IPS-15b (cell line): ENCODE results near the gene STX19.
"Not testable (repeated sequence)": the region's sequence is repeated elsewhere in the genome, so short reads cannot be mapped to it uniquely, and the experiment has no call there.

Experiments
- H3K27me3 ChIP-seq: one replicate; pipeline ENCODE4 v1.6.1; 2013; ENCODE audit warnings: low read length; ENCODE audit not compliant: control insufficient read depth, insufficient read depth
- H3K36me3 ChIP-seq: one replicate; pipeline ENCODE4 v1.6.1; 2013; ENCODE audit warnings: low read length; ENCODE audit not compliant: control insufficient read depth, insufficient read depth
- H3K4me1 ChIP-seq: one replicate; pipeline ENCODE4 v1.6.1; 2013; ENCODE audit warnings: mild to moderate bottlenecking, low read length; ENCODE audit not compliant: control insufficient read depth, insufficient read depth
- H3K4me3 ChIP-seq: one replicate; pipeline ENCODE4 v1.5.1; 2013; ENCODE audit warnings: low read depth, low read length
- H3K9ac ChIP-seq: one replicate; pipeline ENCODE4 v1.6.1; 2013; ENCODE audit warnings: low read depth, mild to moderate bottlenecking, low read length
- H3K9me3 ChIP-seq: one replicate; pipeline ENCODE4 v1.6.1; 2013; ENCODE audit warnings: mild to moderate bottlenecking, low read length; ENCODE audit not compliant: control insufficient read depth, insufficient read depth

The STX19 gene

DNA sequence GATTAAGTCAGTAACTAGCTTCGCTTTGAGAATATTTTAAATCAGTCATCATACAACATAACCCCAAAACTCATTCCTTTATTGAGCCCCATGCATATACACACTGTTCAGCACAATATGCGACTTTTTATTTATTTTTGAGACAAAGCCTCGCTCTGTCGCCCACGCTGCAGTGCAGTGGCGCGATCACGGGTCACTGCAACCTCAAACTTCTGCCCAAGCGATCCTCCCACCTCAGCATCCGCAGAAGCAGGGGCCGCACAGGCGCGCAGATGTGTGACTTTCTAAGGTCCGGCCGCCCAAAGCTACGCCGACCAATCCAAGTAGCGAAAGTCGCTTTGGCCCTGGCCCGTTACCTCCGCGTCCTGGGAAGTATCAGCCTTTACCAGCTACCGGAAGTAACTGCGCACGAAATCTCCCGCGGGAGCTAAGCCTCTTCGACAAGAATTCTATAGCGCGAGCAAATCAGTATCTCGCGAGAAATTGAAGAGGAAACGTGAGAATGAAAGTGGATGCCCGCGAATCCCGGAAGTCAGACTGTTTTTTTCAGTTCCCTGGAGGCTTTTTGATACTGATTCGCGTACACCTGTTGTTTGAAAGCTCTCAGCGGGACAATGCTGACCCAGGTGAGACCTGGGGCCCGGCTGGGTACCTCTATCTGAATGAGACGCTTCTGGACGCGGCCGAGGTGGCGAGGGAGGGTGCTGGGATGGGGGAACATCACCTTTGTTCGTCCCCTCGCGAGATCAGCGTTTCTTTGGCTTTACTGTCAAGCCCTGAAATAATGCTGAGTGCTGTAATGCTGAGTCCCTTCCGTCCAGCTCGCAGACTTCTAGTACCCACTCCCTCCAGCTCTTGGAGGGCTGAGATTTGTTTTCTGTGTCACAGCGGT lies 34.4 kb upstream of the STX19 start, which contains the start of the genes DHFR2 and NSUN3:
TSS of gene DHFR2 (minus strand) at position 404 of the 892 bp plus-strand sequence. CDS start 1,405 bp downstream, outside the sequence.
TSS of gene NSUN3 (plus strand) at position 549 of the 892 bp plus-strand sequence. CDS start at position 615, 66 bp downstream.
- peak within 1 kb of the TSS; percentile 73 for H3K4me3 ChIP-seq
- no peaks in the 10 kb centered on the region for H3K36me3 ChIP-seq
- H3K27me3 ChIP-seq: no peaks in the 10 kb centered on the region
- peak within 1 kb of the TSS; percentile 91 for H3K9ac ChIP-seq
- no peaks in the 10 kb centered on the region for H3K9me3 ChIP-seq
- peaks cover 4% of the 10 kb centered on the region for H3K4me1 ChIP-seq

DNA sequence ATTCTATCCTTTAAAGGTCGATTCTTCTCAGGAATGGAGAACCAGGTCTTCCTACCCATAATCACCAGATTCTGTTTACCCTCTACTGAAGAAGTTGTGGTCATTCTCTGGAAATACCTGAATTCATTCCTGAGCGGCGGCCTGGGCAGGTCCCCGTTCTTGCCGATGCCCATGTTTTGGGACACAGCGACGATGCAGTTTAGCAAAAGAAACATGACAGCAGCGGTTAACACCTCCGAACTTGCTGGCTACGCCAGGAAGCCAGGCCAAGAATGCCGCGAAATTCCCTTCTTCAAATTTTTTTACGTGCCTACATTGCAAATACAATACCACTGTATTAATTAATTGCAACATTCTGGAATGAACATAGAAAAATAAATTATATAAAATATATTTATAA lies 32.9 kb upstream of the STX19 start:
- no peak overlapping the region for H3K9ac ChIP-seq
- no peaks in the 10 kb centered on the region for H3K9me3 ChIP-seq
- H3K36me3 ChIP-seq: no peaks in the 10 kb centered on the region
- H3K4me1 ChIP-seq: peaks cover 4% of the 10 kb centered on the region
- H3K27me3 ChIP-seq: no peaks in the 10 kb centered on the region
- no peak overlapping the region for H3K4me3 ChIP-seq

DNA sequence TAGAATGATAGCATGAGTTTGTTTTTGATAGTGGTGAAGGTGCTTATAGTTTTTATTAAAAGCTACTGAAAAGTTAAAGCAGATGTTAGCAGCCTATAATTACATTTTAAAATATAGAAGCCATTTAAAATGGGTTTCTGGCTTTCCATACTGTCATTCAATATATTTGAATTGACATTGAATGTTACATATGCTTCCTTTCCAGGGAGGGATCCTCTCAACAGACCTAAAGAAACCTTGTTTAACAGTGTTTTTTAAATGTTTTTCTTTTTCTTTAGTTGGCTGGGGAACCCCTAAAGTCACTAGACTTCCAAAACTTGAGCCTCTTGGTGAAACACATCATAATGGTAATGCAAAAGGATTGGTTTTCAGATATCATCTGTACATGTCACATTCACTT lies 22.1 kb upstream of the STX19 start:
- H3K9me3 ChIP-seq: no peaks in the 10 kb centered on the region
- no peaks in the 10 kb centered on the region for H3K4me1 ChIP-seq
- no peaks in the 10 kb centered on the region for H3K27me3 ChIP-seq
- H3K9ac ChIP-seq: no peak overlapping the region
- H3K36me3 ChIP-seq: no peaks in the 10 kb centered on the region
- no peak overlapping the region for H3K4me3 ChIP-seq

DNA sequence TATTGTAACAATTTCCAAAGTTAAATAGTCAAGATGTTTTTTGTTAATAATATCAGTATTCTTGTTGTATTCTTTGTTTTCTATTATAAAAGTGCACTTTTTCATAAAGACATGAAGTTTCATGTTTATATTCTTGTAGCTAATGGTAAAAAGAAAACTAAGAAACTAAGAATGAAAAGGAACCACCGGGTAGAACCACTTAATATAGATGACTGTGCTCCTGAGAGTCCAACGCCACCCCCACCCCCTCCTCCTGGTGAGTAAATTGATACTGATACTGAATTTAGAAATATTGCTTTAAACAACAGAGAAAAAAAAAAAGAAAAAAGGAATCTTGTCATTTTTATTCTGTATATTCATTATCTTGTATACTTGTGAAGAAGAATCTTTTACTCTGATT lies 20.9 kb upstream of the STX19 start:
- H3K9ac ChIP-seq: no peak overlapping the region
- H3K4me1 ChIP-seq: no peaks in the 10 kb centered on the region
- H3K36me3 ChIP-seq: peaks cover 6% of the 10 kb centered on the region
- H3K27me3 ChIP-seq: no peaks in the 10 kb centered on the region
- no peak overlapping the region for H3K4me3 ChIP-seq
- no peaks in the 10 kb centered on the region for H3K9me3 ChIP-seq

DNA sequence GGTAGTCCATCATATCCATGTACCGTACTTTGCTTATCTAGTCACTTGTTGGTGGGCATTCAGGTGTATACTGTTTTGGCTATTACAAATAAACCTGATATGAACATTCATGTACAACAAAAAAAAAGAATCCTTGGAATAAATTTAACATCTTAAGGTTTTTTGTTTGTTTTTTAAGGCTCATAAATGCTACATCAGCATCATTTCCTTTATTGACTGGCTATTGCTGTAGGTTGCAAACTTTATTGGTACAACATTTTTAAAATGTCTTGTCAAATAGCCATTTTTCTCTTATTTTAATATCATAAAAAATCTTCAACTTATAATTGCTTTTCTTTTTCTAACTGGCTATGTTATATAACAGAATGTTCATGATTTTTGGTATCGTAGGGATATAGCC lies 18.1 kb upstream of the STX19 start:
- H3K4me1 ChIP-seq: no peaks in the 10 kb centered on the region
- H3K4me3 ChIP-seq: no peak overlapping the region
- H3K36me3 ChIP-seq: peaks cover 6% of the 10 kb centered on the region
- no peak overlapping the region for H3K9ac ChIP-seq
- no peaks in the 10 kb centered on the region for H3K27me3 ChIP-seq
- no peaks in the 10 kb centered on the region for H3K9me3 ChIP-seq

DNA sequence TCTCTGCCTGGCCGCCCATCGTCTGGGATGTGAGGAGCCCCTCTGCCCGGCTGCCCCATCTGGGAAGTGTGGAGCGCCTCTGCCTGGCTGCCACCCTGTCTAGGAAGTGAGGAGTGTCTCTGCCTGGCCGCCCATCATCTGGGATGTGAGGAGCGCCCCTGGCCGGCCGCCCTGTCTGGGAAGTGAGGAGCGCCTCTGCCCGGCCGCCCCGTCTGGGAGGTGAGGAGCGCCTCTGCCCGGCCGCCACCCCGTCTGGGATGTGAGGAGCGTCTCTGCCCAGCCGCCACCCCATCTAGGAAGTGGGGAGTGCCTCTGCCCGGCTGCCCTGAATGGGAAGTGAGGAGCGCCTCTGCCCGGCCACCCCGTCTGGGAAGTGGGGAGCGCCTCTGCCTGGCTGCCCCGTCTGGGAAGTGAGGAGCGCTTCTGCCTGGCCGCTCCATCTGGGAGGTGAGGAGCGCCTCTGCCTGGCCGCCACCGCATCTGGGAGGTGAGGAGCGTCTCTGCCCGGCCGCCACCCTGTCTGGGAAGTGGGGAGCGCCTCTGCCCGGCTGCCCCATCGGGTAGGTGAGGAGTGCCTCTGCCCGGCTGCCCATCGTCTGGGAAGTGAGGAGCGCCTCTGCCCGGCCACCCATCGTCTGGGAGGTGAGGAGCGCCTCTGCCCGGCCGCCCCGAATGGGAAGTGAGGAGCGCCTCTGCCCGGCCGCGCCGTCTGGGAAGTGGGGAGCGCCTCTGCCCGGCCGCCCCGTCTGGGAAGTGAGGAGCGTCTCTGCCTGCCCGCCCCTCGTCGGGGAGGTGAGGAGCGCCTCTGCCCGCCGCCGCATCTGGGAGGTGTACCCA lies 15.9 kb upstream of the STX19 start:
- H3K27me3 ChIP-seq, H3K9ac ChIP-seq, H3K9me3 ChIP-seq, H3K4me3 ChIP-seq, H3K36me3 ChIP-seq, H3K4me1 ChIP-seq: not testable (repeated sequence)

DNA sequence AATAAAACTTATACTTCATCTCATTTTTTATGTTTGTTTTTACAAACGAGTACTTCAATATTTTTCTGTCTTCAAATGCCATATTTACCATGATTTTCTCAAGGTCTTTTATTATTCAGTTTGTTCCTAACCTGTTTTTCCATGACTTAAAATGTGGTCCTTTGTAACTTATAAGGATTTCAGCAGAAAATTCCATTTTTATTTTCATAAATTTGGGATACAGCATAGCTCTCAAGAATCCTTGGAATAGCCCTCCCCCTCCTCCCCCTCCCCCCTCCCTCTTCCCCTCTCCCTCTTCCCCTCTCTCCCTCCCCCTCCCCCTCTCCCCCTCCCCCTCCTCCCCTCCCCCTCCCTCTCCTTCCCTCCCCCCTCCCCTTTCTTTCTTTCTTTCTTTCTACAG lies 14.9 kb upstream of the STX19 start:
- no peak overlapping the region for H3K4me3 ChIP-seq
- no peaks in the 10 kb centered on the region for H3K4me1 ChIP-seq
- H3K9me3 ChIP-seq: no peaks in the 10 kb centered on the region
- H3K36me3 ChIP-seq: peaks cover 6% of the 10 kb centered on the region
- no peak overlapping the region for H3K9ac ChIP-seq
- H3K27me3 ChIP-seq: no peaks in the 10 kb centered on the region

DNA sequence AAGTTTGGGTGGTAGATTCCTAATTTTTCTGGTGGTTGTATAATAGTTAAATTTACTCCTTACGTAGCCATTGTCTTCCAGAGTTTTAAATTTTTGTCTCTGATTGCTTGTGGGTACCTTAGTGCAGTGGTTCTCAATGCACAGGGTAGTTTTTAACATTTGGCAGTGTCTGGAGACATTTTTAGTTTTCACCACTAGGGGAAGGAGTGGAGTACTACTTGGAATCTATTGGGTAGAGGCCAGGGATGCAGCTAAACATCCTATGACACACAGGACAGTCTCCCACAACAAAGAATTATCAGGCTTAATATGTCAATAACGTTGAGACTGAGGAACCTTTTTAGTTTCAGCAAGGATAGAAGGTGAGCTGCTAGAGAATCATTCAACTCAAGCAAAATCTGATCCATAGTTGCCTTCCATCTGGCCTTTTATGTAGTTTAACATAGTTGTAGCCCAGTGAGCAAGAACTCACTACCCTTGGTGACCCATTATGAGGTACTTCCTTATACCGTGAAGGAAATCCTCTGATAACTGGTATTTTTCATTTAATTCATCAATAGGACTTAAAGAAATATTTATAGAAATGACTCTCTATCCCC lies 8.6 kb upstream of the STX19 start:
- H3K36me3 ChIP-seq: no peaks in the 10 kb centered on the region

DNA sequence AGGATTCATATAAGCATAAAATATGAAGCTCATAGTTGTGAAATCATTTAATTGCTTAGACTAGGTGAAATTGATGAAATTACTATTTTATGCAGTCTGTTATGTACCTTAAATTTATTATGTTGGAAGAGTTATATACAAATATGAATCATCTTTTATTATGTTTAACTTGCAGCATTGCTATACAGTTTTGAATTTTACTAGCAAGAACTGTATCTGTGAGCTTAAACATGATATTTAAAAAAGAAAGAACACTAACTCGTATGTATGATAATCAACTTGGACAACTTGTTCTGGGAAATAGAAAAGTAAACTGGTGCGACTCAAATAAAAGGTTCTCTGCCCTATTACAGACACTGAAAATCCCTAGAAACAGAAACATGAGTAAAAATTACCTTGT lies 1.8 kb downstream of the STX19 start:
- Histone ChIP-seq H3K36me3 (no peaks in the 10 kb centered on the region), H3K27me3 (no peaks in the 10 kb centered on the region), H3K9me3 (no peaks in the 10 kb centered on the region), H3K4me3 (no peak overlapping the region), H3K4me1 (no peaks in the 10 kb centered on the region), H3K9ac (no peak overlapping the region)

More for the DNA sequence above, 8.6 kb upstream of the STX19 start:
- no peak overlapping the region for H3K9ac ChIP-seq
- no peak overlapping the region for H3K4me3 ChIP-seq
- H3K27me3 ChIP-seq: no peaks in the 10 kb centered on the region
- no peaks in the 10 kb centered on the region for H3K9me3 ChIP-seq
- H3K4me1 ChIP-seq: no peaks in the 10 kb centered on the region

DNA sequence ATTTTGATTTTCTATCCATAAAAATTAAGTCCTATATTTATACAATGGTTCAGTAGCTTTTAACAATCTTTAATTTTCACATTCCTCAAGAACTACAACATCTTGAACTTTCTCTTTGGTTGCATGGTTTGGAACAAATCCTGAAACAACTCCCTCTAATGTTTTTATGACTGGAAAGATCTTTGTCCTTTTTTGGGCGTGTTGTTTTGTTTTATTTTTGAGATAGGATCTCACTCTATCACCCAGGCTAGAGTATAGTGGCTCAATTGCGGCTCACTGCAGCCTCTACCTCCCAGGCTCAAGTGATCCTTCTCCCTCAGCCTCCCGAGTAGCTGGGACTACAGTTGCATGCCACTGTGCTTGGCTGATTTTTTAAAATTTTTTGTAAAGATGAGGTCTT lies 4.0 kb downstream of the STX19 start:
- Histone ChIP-seq H3K4me3 (no peak overlapping the region), H3K27me3 (no peaks in the 10 kb centered on the region), H3K9ac (no peak overlapping the region), H3K36me3 (no peaks in the 10 kb centered on the region), H3K9me3 (no peaks in the 10 kb centered on the region), H3K4me1 (no peaks in the 10 kb centered on the region)

DNA sequence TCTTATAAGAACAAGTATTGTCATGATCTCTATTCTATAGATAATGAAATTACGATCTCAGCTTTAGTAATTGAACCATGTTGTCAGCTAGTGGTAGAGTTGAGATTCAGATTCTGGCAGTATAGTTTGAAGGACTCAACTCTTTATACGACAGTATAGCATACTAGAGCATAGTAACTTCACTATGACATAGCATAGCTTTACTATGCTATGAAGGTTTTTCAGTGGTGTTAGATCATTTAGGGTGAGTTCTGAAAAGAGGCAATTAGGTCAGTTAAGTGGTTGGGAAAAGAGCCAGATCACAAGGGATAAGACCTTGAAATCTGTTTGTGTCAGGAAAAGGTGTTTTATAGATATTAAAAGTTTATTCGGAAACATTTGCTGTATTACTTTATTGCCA lies 8.1 kb downstream of the STX19 start:
- Histone ChIP-seq H3K4me3 (no peak overlapping the region), H3K9me3 (no peaks in the 10 kb centered on the region), H3K9ac (no peak overlapping the region), H3K4me1 (no peaks in the 10 kb centered on the region), H3K36me3 (no peaks in the 10 kb centered on the region), H3K27me3 (no peaks in the 10 kb centered on the region)
